K562 (cell line): ENCODE measurements around the gene TOR1AIP2.

Experiments
- CTCF ChIP-seq, 3 experiments: IDR thresholded peaks in 2 of 3; conservative IDR thresholded peaks in 1 of 3; 2 replicates each; pipeline ENCODE4 v1.5.1; 2011 to 2012; ENCODE audit warnings: low read length in 3 of 3, mild to moderate bottlenecking in 3 of 3, control low read depth in 2 of 3, improper control_type of control experiment in 1 of 3, inconsistent platforms in 1 of 3, low read depth in 1 of 3, mixed read lengths in 1 of 3, moderate library complexity in 1 of 3; ENCODE audit not compliant: insufficient read depth in 2 of 3
- EZH2 ChIP-seq: IDR thresholded peaks from 2 replicates; pipeline ENCODE4 v1.6.1; 2012; ENCODE audit warnings: low read depth, mild to moderate bottlenecking, inconsistent platforms, low read length, borderline replicate concordance
- MCM3 ChIP-seq: fragments of 450-650 bp; IDR thresholded peaks from 2 replicates; pipeline ENCODE4 v1.6.1; 2016
- MED1 ChIP-seq: sonication (generic); formaldehyde crosslinking; IDR thresholded peaks from 2 replicates; pipeline ENCODE4 v1.8.1; 2023; ENCODE audit warnings: missing genetic modification reagents, borderline replicate concordance
- MTA3 ChIP-seq: fragments of 450-650 bp; formaldehyde crosslinking; IDR thresholded peaks from 2 replicates; pipeline ENCODE4 v1.6.1; 2017; ENCODE audit warnings: mild to moderate bottlenecking, borderline replicate concordance
- MXI1 ChIP-seq: IDR thresholded peaks from 2 replicates; pipeline ENCODE4 v1.6.1; 2011; ENCODE audit warnings: low read depth, mild to moderate bottlenecking, improper control_type of control experiment, low read length
- NR2F6 ChIP-seq: fragments of 450-650 bp; formaldehyde crosslinking; IDR thresholded peaks from 2 replicates; pipeline ENCODE4 v1.4.0; 2020; ENCODE audit warnings: mild to moderate bottlenecking
- ZBTB43 ChIP-seq: sonication (generic); formaldehyde crosslinking; IDR thresholded peaks from 2 replicates; pipeline ENCODE4 v1.8.0; 2023; ENCODE audit warnings: mild to moderate bottlenecking, missing genetic modification reagents

- TF ChIP-seq EZH2 (no peak), CTCF (IDR thresholded peaks at IDR 0.05 in 2 of 3, conservative IDR thresholded peaks at IDR 0.05 in 1 of 3; ENCODE audit: insufficient read depth in 2 of 3, low read depth in 1 of 3, low read length in 3 of 3) (no peak), MCM3 (no peak), ZBTB43 (CRISPR knock-in tag) (no peak), MXI1 (no peak), MTA3 (no peak), MED1 (no peak), NR2F6 (CRISPR knock-in tag) (no peak)
Observed at GRCh38 chr1:179828554-179829110, 49.0 kb downstream of the TOR1AIP2 start.
